SK-MEL-5 (cell line): ENCODE results near the gene CALB2. TPM values are rescaled to one million over a fixed set of nuclear protein-coding genes. Genes with fewer than 3 reads are reported as not detected.
"Not testable (repeated sequence)": the region's sequence is repeated elsewhere in the genome, so short reads cannot be mapped to it uniquely, and the experiment has no call there.

Experiments
- DNase-seq: peaks from one replicate; pipeline ENCODE4 v3.0.0-alpha.2; 2016; ENCODE audit warnings: low read depth, low spot score
- in situ Hi-C: cut with HindIII; loops from 2 replicates; pipeline ENCODE4 v1.10.0; 2016; ENCODE audit warnings: low sequenced_read_pairs, high pct_unique_total_duplicates, low pct_unique_long_range_greater_than_20kb
- total RNA-seq: library from RNA; depleted of rRNA; stranded (reverse); fragments of >200 nt; shearing (Covaris generic); gene quantifications from 2 replicates; pipeline ENCODE4 v1.2.3, GENCODE V29; 2014

Gene CALB2
- total RNA-seq, 1 experiment from 2014 or later: 0.45 TPM

DNA sequence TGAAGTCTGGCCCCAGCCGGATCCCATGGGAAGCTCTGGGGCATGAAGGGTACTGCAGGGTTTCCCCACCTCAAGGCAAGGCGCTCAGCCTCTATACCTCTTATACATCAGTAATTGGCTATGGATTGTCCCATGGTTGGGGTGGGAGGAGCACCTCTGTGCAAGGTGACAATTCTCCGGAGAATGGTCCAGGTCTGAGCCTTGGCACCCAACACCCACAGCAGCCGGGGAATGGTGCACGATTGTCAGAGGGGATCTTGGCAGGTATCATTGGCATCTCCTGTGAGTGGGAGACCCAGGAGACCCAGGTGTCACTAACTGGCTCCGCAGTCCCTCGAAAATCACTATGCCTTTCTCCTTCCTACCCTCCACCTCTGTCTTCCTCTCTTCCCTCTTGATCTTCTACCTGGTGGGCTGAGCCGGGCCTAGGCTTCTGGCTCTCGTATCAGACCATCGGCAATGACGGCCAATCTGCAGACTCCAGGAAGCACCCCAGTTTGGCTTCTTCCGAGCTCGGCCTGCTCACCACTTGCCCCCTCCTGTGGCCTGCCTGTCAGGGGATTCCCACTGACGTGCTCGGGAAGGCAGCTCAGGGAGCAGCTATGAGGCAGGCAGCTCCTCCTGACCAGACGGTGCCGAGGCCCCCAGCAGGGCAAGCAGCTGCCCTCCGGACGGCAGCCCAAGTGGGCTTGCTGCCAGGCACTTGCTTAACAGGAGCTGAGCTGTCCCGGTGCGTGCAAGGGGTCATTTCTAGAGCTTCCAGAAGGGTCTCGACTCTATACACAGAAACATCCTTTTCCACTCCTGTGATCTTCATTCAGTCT is 10.0 kb upstream of the CALB2 start:
- in situ Hi-C loops: no loop called here

DNA sequence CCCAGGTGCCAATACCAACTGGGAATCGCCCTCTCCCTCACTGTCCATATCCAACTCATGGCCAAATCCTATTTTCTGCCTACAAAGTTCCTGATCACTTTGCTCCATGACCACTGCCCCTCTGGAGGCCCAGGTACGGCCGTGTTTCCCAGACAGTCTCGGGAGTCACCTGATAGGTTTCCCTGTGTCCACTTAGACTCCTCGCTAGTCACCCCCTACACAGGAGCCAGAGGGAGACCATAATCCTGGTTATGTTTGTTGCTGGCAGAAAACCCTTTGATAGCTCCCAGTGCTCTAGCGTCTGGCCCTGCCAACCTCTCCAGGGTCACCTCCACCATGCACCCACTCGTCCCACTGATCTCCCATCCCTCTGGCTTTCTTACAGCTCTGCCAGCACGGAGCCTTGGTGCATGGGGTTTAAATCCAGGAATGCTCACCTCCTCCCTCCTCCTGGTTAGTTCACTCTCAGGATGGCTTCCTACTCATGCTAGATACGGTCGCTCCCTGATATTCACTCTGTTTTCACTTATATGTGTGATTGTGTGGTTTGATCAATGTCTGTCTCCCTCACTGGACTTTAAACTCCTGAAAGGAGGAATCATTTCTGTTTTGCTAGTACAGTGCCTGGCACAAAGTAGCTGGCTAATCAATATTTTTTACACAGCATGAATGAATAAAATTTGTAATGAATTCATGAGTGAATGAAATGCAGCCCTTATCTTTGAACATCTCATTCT is 7.5 kb upstream of the CALB2 start:
- DNase-seq: no peak
- in situ Hi-C loops: no loop called here

More for the DNA sequence above, 10.0 kb upstream of the CALB2 start:
- no peak for DNase-seq

DNA sequence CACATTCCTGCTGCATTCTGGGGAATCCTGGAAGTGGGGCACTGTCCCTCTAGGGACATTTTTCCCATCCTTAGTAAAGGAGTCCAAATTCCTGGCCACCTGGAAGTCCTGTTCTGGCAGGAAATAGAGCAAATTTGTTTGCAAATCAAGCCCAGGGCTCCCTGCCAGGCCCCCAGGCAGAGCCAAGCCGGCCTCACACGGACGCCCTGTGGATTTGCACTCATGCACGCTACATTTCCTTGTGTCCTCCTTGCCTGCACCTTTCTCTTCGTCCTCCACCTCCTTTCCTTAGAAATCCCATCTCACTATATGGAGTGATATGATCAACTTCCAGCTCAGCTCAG is 7.0 kb upstream of the CALB2 start:
- in situ Hi-C loops: no loop called here
- DNase-seq: no peak

DNA sequence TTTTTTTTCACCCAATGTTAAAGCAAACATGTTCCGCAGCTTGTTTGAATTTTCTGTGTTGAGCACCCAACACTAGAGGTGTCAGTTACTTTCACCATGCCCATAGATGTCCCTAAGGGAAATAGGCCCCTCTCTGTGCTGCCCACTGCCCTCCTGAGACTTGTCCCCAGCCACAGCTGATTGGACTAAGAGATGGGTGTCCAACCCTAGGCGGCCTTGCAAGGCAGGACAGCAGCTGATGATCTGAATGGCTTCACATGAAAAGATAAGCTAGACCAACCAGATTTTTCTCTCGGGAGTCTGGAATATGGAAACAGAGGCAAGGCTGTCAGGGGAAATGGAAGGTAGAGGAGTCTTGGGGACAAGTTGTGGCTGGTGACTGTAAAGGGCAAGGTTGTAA is 6.1 kb upstream of the CALB2 start:
- in situ Hi-C loops: no loop called here

DNA sequence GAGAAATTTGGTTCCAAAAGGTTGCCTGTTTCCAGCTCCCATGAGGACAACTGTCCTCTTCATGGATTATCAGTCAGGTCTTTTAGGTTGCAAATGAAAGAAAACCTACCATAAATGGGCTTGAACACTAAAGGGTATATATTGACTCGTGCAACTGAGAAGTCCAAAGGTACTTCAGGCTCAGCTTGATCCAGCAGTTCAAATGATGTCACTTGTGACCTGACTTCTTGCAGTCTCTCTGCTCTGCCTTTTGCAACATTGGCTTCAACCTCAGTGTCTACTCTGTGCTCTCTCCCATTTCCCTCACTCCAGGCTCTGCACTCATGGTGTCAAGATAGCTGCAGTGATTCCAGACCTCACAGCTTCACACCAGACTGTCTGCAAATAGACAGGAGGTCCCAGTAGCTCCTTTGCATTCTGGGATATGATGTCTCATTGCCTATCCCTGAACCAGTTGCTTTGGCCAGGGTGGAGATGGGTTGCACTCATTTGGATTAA is 5.5 kb upstream of the CALB2 start:
- in situ Hi-C loops: no loop called here

More for the DNA sequence above, 6.1 kb upstream of the CALB2 start:
- DNase-seq: no peak

DNA sequence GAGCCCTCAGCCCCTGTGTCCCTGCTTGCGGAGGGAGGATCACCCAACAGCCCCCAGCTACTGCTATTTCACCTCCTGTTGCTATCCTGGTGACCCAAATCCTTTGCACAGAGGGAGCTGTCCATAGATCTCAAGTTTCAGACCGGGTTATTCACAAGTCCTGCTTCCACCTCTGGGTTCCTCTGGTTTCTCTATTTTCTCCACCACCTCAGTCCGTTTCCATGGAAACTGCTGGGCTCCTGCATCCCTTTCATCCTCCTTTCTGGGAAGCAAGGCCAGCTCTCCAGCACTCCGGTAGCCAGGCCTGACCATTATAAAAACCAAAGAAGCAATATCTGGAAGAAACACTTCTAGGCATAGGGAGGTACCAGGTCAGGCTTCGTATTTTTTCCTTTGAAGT is 4.8 kb upstream of the CALB2 start:
- in situ Hi-C loops: no loop called here
- DNase-seq: no peak

More for the DNA sequence above, 5.5 kb upstream of the CALB2 start:
- DNase-seq: no peak

DNA sequence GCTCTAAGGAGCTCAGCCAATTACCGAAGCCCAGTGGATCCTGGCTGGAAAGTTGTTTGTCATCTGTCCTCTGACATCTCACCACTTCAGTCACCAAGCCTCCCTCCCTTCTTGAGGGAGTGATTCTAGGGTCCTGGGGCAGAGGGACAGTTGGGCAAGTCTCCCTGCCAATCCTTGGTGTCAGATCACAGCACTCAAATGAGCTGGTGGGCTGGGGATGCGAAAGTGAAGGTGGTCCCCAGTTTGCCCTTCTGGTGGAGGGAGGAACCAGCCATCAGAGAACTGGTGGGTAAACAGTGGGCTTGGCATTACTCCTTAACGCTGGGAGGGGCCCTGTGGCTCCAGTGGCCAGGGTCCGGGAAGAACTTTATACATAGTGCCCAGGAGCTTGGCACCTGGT is 4.4 kb upstream of the CALB2 start:
- in situ Hi-C loops: no loop called here
- no peak for DNase-seq

DNA sequence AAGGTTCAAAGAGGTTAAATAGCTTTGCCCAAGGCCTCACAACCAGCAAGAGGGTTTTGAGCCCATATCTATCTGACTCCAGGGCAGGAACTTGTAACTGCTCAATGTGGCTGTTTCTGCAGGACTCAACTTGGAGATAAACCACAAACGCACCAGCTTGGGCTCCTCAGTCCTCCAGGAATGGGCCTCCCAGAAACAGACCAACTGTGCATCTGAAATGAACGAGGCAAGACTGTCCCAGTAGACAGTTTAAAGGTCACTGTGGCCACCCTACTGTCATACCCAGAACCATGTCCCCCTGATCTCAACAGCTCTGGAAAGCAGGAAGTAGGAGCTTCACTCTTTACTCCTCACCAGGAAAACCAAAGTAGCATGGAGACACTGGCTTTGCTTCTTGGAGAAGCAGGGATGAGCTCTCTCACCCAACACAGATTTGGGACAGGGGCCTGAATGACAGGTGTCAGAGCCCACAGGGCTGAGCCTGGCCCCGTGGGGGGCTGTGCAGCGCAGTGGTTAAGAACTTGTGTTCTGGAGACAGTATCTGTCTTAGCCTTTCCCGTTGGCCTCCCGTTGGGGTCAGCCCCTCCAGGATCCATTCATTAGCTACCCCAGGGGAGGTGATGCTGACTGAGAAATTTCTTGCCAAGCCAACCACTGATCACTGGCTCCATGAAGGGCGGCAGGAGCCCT is 2.3 kb upstream of the CALB2 start:
- in situ Hi-C loops: no loop called here
- DNase-seq: no peak

DNA sequence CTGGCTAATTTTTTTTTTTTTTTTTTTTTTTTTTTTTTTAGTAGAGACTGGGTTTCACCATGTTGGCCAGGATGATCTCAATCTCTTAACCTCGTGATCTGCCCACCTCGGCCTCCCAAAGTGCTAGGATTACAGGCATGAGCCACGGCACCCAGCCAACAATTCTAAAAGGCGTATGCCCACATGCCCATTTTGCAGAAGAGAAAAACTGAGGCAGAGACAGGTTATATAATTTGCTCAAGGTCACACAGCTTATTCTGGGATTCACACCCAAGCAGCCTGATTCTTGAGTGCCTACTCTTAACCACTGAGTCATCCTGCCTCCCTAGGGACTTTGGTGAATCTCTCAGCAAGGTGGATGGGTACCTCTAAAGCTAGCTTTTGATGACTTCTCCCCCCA is 1.6 kb upstream of the CALB2 start:
- in situ Hi-C loops, DNase-seq: not testable (repeated sequence)

DNA sequence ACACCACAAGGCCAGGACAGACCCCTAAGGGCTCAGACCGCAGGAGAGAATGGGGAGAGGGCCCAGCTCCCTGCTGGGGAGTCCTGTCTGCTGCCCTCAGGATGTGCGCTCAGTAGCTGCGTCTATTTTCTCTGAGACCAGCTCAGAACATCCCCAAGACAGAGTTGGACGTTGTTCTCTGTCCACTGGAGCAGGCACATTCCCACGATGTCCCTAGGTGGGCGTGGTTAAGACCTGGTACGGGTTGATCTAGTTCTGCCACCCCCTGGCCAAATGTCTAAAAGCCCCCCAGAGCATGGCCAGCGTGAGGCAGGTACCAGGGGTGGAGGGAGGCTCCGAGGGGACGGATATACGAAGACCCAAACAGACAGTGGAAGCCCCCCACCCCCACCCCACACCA is 842 bp upstream of the CALB2 start:
- in situ Hi-C loops: no loop called here
- peak; percentile 37 for DNase-seq

DNA sequence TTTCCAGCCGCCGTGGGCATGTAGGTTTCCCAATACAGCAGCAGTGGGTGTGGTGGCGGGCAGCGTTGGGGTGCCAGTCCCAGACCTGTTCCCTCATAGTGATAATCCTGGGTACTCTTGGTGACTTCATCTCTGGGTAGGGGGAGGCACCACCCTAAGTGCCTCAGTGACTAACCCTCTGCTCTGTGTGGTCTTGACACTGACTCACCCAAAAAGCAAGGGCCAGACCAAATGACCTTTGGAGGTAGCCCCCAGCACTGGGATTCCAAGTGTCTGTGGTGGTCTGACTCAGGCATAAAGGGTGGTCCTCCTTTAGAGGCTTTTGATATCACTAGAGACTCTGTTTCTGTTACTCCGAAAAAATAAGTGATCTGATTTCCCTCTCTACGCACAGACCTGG is 908 bp downstream of the CALB2 start:
- DNase-seq: no peak
- in situ Hi-C loops: no loop called here

DNA sequence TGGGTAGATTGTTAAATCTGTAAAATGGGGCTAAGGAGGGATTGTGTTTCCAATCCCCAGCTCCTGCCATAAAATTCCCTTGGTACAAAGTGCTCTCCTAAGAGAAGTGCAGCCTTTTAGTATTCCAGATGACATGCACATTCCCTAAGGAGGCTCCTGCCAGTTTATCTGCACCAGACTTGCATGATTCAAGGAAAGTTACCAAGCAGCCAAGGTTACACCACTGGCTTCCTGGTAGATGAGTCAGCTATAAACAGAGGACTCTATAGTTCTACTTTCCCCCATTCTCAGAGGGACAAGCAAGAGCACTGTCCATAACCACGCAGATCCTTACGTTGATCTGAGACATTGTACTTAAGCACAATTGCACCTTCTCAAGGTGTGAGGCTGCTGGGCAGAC is 1.9 kb downstream of the CALB2 start:
- in situ Hi-C loops: no loop called here
- DNase-seq: peak; percentile 77

DNA sequence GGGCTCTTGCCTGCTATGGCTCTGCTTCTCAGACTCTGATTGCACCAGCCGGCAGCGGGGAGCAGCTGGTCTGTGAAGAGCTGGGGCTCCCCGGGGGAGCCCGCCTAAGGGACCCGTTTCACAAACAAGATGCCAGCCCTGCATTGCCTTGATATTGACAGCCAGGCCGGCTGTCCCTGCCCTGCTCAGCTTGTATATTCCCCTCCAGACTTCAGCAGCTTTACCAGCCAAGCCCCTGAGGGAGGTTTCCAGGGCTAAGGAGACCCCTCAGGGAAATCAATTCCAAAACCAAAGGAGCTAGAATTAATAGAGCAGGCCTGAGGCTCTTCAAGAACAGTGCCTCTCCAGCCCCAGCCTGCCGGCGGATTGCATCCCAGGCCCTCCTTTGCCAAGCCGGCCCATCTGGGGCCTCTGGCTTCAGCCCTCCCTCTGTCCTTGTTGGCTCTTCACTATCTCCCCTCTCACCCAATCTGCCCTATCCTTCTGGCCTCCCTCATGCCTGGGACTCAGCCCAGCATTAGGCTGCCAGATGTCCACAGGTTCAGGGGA is 5.7 kb downstream of the CALB2 start:
- no peak for DNase-seq
- in situ Hi-C loops: no loop called here

DNA sequence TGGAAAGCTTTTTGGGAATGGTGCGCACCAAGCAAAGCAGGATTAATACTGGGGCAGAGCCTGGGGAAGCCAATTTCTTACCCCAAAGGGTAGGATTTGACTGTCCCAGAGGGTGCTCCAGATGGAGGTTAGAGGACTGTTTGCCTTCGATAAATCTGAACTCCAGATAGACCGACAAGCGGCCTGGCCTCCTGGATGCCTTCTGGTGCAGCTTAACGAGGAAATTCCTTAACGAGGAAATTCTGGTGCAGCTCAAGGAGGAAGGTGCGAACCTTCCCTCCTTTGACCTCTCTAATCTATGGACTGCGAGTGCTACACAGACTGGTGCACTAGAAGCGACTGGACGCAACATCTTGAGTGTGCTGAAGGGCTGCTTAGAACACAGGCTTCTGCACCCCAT is 6.5 kb downstream of the CALB2 start:
- in situ Hi-C loops: no loop called here
- no peak for DNase-seq

DNA sequence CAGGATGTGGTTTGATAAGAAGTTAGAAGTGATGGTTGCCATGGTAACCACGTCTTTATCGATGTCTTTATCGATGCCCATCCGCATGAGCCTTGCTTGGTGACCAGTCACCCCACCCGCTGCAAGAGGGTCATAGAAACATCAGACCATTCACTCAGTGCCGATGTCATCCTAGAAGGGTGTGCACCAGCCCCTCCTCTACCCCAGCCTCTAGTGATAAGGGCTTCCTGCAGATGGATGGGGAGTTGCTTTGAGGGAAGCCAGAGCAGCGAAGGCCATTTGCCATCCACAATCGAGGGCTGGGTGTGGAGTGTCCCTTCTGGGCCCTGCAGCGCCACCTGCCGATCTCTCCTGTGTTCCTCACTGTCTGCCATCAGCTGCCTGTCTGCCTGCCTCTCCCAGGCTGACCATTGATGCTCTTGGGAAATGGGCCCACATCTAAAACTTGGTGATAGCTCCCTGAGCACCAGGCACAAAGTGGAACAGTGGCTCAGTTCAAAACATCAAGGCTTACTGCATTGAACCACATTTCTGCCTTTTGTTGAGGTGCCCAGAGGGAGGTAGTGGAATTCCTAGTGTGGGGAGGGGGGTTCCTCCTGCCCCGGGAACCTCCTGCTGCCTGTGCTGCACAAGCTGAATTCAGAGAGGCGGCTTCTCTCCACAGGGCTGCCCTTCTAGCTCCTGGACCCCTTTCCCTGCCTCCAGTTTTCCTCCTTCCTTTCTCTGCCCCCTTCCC is 8.9 kb downstream of the CALB2 start:
- peak; percentile 77 for DNase-seq
- in situ Hi-C loops: no loop called here

DNA sequence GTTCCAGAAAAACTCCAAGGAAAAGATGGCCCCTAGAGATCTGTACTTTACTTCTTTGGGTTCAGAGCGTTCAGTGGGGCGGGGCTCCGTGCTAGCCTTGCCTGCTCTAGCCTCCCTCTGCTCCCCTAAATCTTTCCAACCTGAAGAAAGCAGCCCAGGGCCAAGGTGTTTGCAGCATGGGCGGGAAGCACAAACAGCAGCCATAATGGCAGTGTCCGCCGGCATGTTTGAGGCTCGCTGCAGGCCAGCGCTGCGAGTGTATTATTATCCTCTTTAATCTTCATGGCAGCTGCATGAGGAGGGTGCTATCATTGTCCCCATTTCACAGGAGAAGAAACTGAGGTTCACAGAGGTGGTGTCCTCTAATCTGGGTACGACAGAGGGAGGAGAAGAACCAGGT is 10.4 kb downstream of the CALB2 start:
- in situ Hi-C loops: no loop called here
- DNase-seq: no peak

DNA sequence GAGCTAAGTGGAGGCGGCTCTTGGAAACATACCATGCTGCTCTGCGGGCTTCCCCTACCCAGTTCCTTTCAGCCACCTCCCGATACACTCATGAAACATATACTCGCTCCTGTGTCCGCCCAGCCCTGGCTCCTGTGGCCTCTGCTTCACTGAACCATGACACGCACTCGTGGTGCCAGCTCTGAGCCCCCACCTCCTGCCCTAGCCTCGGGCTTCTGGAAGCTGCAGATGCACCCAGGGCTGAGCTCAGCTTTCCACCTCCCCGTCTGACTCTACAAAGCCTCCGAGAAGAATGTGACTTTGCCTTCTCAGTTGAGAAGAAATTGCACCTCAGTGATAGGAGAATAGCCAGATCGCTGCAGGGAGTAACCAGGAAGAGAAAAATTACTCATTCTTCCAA is 11.0 kb downstream of the CALB2 start:
- DNase-seq: no peak
- in situ Hi-C loops: no loop called here

DNA sequence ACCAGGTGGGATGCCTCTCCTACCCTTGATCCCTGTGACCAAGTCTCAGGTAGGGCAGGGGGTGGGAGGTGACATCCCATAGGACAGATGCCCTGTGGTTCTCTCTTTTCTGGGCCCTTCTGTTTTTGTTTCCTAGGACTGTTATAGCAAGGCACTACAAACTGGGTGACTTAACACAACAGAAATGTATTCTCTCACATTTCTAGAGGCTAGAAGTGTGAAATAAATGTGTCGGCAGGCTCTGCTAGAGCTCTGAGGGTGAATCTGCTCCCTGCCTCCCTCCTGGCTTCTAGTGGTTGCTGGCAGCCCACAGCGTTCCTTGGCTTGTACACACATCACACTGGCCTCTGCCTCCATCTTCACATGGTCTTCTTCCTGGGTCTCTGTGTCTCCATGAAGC is 12.7 kb downstream of the CALB2 start:
- in situ Hi-C loops: no loop called here
- no peak for DNase-seq
